GM19438 (cell line): ENCODE results near the gene RBM10.

Experiments used
- ATAC-seq: cut with Tn5 transposase; IDR thresholded peaks from one replicate; pipeline ENCODE4 v1.9.1; 2021; ENCODE audit warnings: low read depth; ENCODE audit not compliant: unreplicated experiment

The RBM10 gene

GRCh38 chrX:47232197-47232802, 87.3 kb downstream of the RBM10 start:
- no peak for ATAC-seq

GRCh38 chrX:47232803-47233332, 87.8 kb downstream of the RBM10 start, which contains the start of gene USP11:
Gene USP11 (plus strand): TSS chrX:47233009. CDS start chrX:47233044, 35 bp downstream.
- ATAC-seq: peak; percentile 17

- peak; percentile 78 for ATAC-seq
These were observed 88.5 kb downstream of the RBM10 start for GRCh38 chrX:47233333-47234113.

DNA sequence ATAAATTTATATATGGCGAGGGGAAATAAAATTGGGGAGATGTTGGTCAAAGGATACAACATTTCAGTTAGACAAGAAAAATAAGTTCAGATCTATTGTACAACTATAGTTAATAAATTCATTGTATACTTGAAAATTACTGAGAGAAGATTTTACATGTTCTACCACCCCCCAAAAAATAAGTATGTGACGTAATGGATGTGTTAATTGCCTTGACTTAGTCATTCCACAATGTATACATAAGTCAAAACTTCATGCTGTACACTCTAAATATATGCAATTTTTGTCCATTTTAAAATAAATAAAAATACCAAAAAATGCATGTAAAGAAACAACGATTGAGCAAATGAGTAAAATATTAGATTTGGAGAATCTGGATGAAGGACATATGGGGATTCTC, 89.6 kb downstream of the RBM10 start:
- no peak for ATAC-seq

GRCh38 chrX:47235691-47236103, 90.7 kb downstream of the RBM10 start:
- no peak for ATAC-seq
